Measurements from ENCODE around the gene RALGDS. TPM values are rescaled to one million over a fixed set of nuclear protein-coding genes. Genes with fewer than 3 reads are reported as not detected.

The RALGDS gene
- total RNA-seq, 2 donors from 2014 or later, result 26.7 to 30.1 TPM

- H3K27ac ChIP-seq, result no peak overlapping the region
- DNase-seq (ENCODE audit: low spot score), result no peak
- H3K9me3 ChIP-seq, result no peaks in the 10 kb centered on the region
- no peaks in the 10 kb centered on the region for H3K36me3 ChIP-seq
- H3K27me3 ChIP-seq, result no peaks in the 10 kb centered on the region
- peaks cover 0 to 24% of the 10 kb centered on the region in 2 donors for H3K4me1 ChIP-seq
- TF ChIP-seq CTCF (IDR thresholded peaks at IDR 0.05), result no peak
- H3K4me3 ChIP-seq, result no peak overlapping the region
Measured at GRCh38 chr9:133167096-133167730, 46.2 kb upstream of the RALGDS start.

GRCh38 chr9:133166392-133166791 is 45.4 kb upstream of the RALGDS start:
- Histone ChIP-seq H3K27ac (no peak overlapping the region), H3K4me1 (peaks cover 0 to 30% of the 10 kb centered on the region in 2 donors), H3K4me3 (no peak overlapping the region), H3K36me3 (no peaks in the 10 kb centered on the region), H3K27me3 (no peaks in the 10 kb centered on the region), H3K9me3 (no peaks in the 10 kb centered on the region)
- no peak for TF ChIP-seq CTCF (IDR thresholded peaks at IDR 0.05)
- DNase-seq (ENCODE audit: low spot score), result no peak

- Histone ChIP-seq H3K27me3 (no peaks in the 10 kb centered on the region), H3K9me3 (no peaks in the 10 kb centered on the region), H3K4me1 (peaks cover 0 to 34% of the 10 kb centered on the region in 2 donors), H3K36me3 (no peaks in the 10 kb centered on the region), H3K4me3 (no peak overlapping the region), H3K27ac (no peak overlapping the region)
- DNase-seq (ENCODE audit: low spot score), result no peak
- TF ChIP-seq CTCF (IDR thresholded peaks at IDR 0.05), result no peak
Measured at GRCh38 chr9:133165452-133165730, 44.4 kb upstream of the RALGDS start.

GRCh38 chr9:133164191-133164590 is 43.2 kb upstream of the RALGDS start:
- no peak for DNase-seq (ENCODE audit: low spot score)
- H3K4me1 ChIP-seq, result peaks cover 0 to 34% of the 10 kb centered on the region in 2 donors
- peak overlapping the region; percentile 53 to 75 for H3K4me3 ChIP-seq
- H3K27ac ChIP-seq, result peak overlapping the region; percentile 75 to 80
- no peak for TF ChIP-seq CTCF (IDR thresholded peaks at IDR 0.05)
- H3K9me3 ChIP-seq, result no peaks in the 10 kb centered on the region
- no peaks in the 10 kb centered on the region for H3K27me3 ChIP-seq
- H3K36me3 ChIP-seq, result peaks cover 3% of the 10 kb centered on the region

- TF ChIP-seq CTCF (IDR thresholded peaks at IDR 0.05), result no peak
- H3K27ac ChIP-seq, result peak within 1 kb of the TSS; percentile 75 to 80
Measured at GRCh38 chr9:133163504-133164172, 42.6 kb upstream of the RALGDS start, which contains the start of gene GBGT1. GBGT1 (minus strand) TSS chr9:133163914; CDS start chr9:133162412, 1,502 bp downstream.

More at GRCh38 chr9:133163504-133164172, 42.6 kb upstream of the RALGDS start, which contains the start of gene GBGT1:
- Histone ChIP-seq H3K4me3 (peak within 1 kb of the TSS; percentile 53 to 75), H3K27me3 (no peaks in the 10 kb centered on the region), H3K4me1 (peaks cover 0 to 34% of the 10 kb centered on the region in 2 donors), H3K36me3 (peaks cover 3% of the 10 kb centered on the region), H3K9me3 (no peaks in the 10 kb centered on the region)
- no peak for DNase-seq (ENCODE audit: low spot score)
